GM18520 (cell line): ENCODE measurements around the gene RAB28.
"Not testable (repeated sequence)": the region's sequence is repeated elsewhere in the genome, so short reads cannot be mapped to it uniquely, and the experiment has no call there.

Source experiments
- ATAC-seq: cut with Tn5 transposase; IDR thresholded peaks from one replicate; pipeline ENCODE4 v1.9.1; 2021; ENCODE audit not compliant: unreplicated experiment

RAB28 gene

DNA sequence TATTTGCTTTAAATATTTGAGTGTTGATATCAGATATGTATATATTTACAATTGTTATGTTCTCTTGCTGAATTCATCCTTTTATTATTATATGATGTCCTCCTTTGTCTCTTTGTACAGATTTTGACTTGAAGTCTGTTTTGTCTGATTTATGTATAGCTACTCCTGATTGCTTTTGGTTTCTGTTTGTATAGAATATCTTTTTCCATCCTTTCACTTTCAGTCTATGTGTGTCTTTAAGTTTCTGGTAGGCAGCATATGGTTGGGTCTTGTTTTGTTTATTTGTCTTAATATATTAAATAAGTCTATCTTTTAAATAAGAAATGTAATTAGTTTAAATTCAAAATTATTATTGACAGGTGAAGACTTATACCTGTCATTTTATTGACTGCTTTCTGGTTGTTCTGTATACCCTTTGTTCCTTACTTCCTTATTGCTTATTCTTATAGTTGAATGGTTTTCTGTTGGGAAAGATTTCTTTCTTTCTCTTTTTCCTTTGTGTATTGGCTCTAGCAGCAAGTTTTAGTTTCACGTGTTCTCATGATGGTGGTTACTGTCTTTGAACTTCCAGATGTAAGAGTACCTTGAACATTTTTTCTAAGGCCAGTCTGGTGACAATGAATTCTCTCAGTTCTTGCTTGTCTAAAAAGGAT, 31.1 kb downstream of the RAB28 start:
- no peak for ATAC-seq

DNA sequence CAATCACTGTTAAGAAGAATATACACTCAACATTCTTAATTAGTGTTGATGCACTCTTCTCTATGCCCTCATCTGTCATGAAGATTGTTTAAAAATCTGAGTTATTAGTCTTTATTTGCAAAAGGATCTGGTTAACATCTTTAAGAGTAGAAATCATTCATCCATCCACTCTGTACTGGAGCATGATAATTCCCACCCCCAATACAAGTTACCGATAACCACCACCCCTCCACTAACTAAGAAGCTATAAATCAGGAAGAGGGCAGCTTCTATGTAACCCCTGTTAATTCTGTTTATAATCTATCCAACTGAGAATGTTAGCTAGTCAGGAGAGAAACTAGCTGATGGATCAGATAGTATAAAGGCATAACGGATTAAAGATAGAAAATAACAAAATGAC, 34.5 kb downstream of the RAB28 start:
- no peak for ATAC-seq

DNA sequence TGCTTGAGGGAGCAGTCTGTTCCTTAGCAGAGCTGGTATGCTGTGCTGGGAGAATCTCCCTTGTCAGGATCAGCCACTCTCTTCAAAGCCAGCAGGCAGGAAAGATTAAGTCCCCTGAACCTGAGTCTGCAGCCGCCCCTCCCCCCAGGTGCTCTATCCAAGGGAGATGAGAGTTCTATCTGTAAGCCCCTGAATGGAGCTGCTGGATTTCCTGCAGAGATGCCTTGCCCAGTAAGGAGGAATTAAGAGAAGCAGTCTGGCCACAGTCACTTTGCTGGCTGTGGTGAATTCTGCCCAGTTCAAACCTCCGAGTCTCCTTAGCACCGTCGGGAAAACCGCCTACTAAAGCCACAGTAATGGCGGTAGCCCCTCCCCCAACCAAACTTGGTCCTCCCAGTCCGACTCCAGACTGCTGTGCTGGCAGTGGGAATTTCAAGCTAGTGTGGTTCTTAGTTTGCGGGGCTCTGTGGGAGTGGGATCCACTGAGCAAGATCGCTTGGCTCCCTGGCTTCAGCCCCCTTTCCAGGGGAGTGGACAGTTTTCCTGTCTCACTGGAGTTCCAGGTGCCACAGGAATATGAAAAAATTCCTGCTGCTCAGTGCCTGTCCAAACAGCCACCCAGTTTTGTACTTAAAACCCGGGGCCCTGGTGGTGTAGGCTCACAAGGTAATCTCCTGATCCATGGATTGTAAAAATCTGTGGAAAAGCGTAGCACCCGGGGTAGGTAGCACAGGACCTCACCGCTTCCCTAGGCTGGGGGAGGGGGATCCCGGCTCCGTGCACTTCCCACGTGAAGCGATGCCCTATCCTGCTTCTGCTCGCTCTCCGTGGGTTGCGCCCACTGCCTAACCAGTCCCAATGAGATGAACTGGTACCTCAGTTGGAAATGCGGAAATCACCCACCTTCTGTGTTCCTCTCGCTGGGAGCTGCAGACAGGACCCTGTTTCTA, 38.0 kb downstream of the RAB28 start:
- ATAC-seq, result no peak

DNA sequence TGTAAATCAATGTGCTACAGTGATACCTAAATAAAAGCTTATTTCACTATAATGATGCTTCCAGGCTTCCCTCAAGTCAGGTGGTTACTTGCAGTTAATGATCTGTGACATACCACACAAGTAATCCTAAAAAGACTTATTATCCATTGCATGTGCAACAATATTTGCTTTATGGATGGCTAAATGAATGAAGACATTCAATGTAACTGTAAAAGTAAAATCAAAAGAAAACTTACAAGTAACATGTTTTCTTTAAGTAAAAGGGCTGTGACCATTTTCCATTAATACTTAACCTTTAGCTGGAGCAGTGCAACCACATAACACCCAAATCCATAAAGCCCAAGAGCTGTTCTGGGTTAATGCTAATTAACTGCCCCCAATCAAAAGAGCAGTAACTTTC, 42.6 kb downstream of the RAB28 start:
- ATAC-seq, result no peak

DNA sequence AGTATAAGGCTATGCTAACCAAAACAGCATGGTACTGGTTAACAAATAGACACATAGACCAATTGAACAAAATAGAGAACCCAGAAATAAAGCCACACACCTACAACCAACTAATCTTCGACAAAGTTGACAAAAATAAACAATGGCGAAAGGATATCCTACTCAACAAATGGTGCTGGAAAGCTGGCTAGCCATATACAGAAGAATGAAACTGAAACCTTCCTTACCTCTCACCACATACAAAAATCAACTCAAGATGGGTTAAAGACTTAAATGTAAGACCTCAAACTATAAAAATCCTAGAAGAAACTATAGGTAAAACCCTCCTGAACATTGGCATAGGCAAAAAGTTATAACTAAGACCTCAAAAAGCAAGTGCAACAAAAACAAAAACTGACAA, 47.2 kb downstream of the RAB28 start:
- ATAC-seq, result no peak

DNA sequence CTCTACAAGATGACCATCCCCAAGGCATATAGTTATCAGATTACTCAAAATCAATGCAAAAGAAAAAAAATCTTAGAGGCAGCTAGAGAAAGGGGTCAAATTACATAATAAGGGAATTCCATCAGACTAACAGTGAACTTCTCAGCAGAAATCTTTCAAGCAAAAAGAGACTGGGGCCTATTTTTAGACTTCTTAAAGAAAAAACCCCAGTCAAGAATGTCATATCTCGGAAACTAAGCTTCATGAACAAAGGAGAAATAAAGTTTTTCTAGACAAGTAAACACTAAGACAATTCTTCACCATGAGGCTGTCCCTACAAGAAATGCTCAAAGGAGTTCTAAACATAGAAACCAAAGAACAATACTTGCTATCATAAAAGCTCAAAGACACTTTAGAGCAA, 51.7 kb downstream of the RAB28 start:
- ATAC-seq, result no peak

DNA sequence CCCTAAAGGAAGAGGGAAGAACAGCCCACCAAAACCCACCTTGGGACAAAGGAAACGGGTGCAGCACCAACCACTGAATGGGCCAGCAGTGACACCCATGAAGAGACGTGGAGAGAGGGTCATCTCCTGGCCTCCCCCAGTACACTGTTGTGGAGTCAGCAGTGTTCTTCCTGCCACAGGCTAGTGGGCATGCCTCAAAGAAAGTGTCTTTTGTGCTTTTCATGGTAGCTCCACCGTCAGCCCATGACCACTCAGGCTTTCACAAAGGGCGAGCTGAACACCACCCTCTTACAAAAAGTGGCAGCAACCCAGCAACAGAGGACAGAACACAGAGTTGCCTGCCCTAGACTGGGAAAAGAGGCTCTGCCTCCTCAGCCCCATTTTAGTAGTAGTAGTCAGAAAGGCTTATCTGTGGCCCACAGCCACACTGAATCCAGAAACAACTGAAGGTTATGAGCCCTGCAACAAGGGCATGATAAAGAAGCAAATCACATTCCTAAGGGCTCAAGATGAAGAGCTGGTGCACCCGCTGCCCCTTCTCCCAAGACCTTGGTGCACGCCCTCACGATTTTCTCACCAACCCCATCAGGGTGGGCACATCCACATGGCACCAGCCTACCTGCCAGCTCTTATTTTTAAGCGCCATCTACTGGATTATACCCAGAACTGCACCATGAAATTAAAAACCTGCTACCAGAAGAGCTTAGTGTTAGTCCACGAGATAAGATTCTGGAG, 53.1 kb downstream of the RAB28 start:
- ATAC-seq, result no peak

DNA sequence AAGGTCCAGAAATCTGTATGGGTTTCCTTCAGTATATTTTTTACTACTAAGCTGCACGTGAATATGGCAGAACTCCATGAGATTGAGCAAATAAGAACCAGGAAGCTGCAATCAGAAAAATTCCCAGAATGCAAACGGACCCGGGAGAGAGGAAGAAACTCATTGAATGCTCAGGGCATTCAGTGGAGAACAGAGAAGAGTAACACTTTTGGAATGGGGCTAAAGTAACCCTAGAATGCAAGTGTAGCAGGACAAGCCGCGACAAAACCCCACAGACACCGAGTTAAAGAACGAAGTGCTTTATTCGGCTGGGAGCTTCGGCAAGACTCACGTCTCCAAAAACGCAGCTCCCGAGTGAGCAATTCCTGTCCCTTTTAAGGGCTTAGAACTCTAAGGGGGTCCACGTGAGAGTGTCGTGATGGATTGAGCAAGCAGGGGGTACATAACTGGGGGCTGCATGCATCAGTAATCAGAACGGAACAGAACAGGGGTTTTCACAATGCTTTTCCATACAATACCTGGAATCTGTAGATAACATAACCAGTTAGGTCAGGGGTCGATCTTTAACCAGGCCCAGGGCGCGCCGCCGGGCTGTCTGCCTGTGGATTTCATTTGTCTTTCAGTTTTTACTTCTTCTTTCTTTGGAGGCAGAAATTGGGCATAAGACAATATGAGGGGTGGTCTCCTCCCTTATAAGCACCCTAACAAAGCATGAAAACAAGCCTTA, 56.4 kb downstream of the RAB28 start:
- ATAC-seq, result no peak

DNA sequence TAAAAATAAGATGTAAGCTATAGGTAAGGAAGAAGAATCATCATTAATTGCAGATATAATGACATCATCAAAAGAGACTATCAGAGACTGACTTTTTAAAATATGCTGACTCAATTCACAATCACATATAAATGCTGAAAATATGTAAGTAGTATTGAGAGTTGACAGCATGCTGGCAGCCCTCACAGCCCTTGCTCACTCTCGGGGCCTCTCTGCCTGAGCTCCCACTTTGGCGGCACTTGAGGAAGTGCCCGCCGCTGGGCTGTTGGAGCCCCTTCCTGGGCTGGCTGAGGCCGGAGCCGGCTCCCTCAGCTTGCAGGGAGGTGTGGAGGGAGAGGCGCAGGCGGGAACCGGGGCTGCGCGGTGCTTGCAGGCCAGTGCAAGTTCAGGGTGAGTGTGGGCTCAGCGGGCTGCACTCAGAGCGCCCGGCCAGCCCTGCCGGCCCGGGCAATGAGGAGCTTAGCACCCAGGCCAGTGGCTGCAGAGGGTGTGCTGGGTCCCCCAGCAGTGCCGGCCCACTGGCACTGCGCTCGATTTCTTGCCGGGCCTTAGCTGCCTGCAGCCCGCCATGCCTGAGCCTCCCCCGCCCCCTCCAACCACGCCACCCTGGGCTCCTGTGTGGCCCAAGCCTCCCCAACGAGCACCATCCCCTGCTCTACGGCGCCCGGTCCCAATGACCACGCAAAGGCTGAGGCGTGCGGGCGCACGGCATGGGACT, 68.9 kb downstream of the RAB28 start:
- ATAC-seq, result no peak

DNA sequence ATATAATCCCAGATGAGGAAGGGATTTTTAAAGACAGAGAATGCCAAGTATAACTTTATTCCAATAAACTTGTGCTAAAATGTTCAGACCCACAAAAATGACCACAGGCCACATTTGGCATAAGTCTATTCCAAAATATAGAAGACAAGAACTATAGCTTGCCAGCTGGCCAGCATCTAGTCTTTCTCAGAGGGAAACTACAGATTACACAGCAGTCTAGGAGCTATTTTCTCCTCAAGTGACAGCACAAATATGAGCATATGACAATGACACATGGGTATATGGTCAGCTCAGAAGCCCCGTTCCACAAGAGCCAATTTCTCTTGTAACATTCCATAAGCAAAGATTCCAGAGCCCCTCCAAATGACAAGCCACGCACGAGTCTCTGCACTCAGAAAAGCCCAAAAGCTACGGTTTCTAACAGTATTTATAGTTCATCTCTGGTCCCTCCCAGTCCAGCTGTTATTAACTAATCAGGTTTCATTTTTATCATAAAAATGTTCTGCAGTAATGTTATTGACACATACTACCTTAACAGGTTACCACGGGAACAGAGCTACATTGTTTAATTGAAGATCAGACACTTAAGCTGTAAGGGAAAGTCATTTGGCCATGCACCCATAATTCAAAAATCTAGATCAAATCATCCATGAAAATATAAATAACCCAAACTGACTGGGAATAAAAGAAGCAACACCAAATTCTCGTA, 70.3 kb downstream of the RAB28 start:
- no peak for ATAC-seq

DNA sequence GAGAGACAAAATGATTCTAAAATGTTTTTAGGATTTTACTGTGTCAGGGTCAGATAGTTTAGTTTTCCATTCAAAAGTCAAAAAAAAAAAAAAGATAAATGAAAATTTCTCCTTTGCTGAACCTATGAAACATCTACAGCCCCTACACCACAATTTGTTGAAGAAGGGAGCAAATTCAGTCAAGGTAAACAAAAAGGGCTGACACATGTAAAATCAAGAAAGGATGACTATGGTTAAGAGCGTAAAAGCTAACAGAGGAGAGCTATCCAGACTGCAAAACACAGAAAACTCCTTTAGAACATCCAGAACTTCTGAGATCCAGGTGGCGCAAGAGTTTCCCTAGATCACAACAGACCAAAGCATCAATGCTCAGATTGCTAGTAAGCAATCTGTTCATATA, 72.2 kb downstream of the RAB28 start:
- ATAC-seq, result no peak

DNA sequence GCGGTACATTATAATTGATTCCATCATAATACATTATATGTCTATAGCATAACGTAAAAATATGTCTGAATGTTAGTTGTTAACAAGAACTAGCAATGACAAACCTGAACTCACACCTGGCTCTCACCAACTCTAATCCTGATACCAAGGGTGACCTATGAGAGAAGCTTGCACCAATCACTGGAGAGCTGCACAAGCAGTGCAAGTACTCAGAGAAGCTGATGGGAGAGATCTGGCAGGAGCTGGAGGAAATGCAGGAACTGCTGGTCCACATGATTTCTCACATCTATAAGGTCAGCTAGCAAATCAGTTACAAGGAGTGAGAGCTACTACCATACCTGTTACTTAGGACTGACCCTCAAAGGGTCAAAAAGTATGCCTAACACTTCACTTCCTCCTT, 74.8 kb downstream of the RAB28 start:
- no peak for ATAC-seq

DNA sequence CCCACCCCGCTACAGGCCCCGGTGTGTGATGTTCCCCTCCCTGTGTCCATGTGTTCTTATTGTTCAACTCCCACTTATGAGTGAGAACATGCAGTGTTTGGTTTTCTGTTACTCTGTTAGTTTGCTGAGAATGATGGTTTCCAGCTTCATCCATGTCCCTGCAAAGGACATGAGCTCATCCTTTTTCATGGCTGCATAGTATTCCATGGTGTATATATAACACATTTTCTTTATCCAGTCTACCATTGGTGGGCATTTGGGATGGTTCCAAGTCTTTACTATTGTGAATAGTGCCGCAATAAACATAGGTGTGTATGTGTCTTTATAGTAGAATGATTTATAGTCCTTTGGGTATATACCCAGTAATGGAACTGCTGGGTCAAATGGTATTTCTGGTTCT, 78.0 kb downstream of the RAB28 start:
- ATAC-seq, result not testable (repeated sequence)

DNA sequence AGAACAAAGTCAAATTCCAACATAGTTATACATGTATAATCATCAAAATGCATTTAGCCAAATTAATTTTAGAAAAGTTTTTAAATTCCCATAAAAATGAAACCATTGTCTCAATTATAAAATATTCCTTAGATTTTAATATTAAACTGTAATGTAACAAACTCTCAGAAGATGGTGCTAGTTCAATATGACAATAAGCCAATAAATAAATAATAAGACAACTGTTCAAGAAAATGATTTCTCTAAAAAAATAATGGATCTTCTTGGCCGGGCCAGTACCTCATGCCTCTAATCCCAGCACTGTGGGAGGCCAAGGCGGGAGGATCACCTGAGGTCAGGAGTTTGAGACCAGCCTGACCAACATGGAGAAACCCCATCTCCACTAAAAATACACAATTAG, 80.3 kb downstream of the RAB28 start:
- ATAC-seq, result no peak

DNA sequence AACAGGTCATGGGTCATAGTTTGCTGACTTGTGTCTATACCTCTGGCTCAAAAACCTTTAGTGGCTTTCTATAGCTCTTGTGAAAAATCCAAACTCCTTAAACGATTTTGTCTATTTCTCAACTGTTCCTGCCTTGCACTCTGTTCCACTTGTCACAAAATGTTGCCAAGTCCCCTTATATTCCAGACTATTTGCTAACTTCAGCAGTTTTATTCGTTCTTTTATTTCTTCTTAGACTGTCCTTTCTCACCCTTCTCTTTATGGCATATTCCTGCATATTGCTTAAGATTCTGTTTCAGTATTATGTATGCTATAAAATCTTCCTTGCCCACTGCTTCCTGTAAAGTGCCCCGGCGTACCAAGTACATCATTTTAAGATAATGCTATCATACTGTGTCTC, 80.8 kb downstream of the RAB28 start:
- ATAC-seq, result no peak

DNA sequence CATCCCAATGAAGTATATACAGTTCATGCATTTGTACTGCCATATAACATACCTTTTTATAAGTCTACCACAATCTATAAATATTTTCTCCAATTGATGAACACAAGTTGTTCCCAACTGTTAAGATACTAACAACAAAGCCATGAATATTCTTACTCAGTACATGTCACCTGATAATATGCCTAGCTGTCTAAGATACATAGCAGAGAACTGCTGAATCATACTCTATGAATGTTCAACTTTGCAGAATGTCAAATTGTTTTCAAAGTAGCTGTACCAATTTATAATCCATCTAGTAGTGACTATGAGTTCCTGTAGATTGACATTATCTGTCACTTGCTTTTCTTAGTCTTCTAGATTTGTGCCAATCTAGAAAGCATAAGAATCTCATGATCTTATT, 84.9 kb downstream of the RAB28 start:
- no peak for ATAC-seq

DNA sequence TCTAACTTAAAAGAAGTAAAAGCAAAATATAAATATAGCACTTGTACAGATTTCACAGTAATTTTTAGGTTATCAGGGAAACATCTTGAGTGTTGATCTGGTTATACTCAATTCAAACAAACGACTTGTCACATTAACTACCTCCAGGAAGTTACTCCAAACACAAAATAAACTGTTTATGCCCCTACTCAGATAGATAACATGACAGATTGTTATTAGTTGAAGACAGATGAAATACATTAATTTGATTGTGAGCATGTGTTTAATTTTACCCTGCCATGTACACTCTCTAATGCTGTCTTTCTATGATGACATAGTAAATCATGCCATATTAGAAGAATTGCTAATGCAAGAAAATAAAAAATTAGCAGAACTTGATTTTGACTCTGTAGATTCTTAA, 88.0 kb downstream of the RAB28 start:
- no peak for ATAC-seq

DNA sequence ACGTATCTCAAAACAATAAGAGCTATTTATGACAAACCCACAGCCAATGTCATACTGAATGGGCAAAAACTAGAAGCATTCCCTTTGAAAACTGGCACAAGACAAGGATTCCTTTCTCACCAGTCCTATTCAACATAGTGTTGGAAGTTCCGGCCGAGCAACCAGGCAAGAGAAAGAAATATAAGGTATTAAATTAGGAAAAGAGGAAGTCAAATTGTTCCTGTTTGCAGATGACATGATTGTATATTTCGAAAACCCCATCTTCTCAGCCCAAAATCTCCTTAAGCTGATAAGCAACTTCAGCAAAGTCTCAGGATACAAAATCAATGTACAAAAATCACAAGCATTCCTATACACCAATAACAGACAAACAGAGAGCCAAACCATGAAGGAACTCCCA, 94.2 kb downstream of the RAB28 start:
- ATAC-seq, result not testable (repeated sequence)

DNA sequence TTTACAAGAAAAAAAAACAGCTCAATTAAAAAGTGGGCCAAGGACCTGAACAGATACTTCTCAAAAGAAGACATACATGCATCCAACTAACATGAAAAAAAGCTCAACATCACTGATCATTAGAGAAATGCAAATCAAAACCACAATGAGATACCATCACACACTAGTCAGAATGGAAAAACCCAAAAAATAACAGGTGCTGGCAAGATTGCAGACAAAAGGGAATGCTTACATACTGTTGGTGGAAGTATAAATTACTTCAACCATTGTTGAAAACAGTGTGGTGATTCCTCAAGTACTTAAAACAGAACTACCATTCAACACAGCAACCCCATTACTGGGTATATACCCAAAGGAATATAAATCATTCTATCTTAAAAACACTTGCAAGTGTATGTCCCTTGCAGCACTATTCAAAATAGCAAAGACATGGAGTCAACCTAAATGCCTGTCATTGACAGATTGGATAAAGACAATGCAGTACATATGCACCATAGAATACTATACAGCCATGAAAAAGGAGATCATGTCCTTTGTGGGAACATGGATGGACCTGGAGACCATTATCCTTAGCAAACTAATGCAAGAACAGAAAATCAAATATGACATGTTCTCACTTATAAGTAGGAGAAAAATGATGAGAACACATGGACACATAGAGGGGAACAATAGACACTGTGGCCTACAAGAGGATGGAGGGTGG, 97.6 kb downstream of the RAB28 start:
- peak; percentile 97 for ATAC-seq
